CD4-positive, alpha-beta T cell (primary cell): ENCODE data around the gene ARPC1A. TPM values are rescaled to one million over a fixed set of nuclear protein-coding genes. Genes with fewer than 3 reads are reported as not detected.
"Not testable (repeated sequence)": the region's sequence is repeated elsewhere in the genome, so short reads cannot be mapped to it uniquely, and the experiment has no call there.

Experiments used
- ATAC-seq: fragments of 200-7000 bp; cut with Tn5 transposase; one replicate; pipeline ENCODE4 v1.10.0; 2022; ENCODE audit warnings: mild to moderate bottlenecking; ENCODE audit not compliant: poor library complexity
- CTCF ChIA-PET: fragments of 350-600 bp; sonication (Branson Sonifier 250); formaldehyde crosslinking; loops from one replicate; lab custom pipeline; 2021; ENCODE audit warnings: antibody characterized with exemption, inconsistent platforms; lab: Charles Lee
- POLR2A ChIA-PET: fragments of 350-600 bp; sonication (Branson Sonifier 250); formaldehyde crosslinking; loops from one replicate; lab custom pipeline; 2021; ENCODE audit warnings: antibody characterized with exemption, inconsistent platforms; lab: Charles Lee
- DNase-seq, 14 experiments: peaks; one replicate each; pipeline ENCODE4 v3.0.0-alpha.2; 2013 to 2020; ENCODE audit warnings: mixed read lengths in 2 of 14
- H3K27ac ChIP-seq, 2 donors: one replicate each; pipeline versions ENCODE4 v1.5.1 to v1.7.0; 2013; ENCODE audit warnings: low read length in 2 of 2, low read depth in 1 of 2, mild to moderate bottlenecking in 1 of 2
- H3K27me3 ChIP-seq, 2 experiments: 1 replicate in 1 of 2; 2 replicates in 1 of 2; pipeline versions ENCODE4 v1.6.1 to v1.7.0; 2013; ENCODE audit warnings: low read length in 2 of 2, control low read depth in 1 of 2, mild to moderate bottlenecking in 1 of 2, moderate library complexity in 1 of 2; ENCODE audit not compliant: insufficient read depth in 2 of 2, control insufficient read depth in 1 of 2
- H3K36me3 ChIP-seq: one replicate; pipeline ENCODE4 v1.6.1; 2013; ENCODE audit warnings: low read length, control low read depth; ENCODE audit not compliant: insufficient read depth
- H3K4me1 ChIP-seq: one replicate; pipeline ENCODE4 v1.6.1; 2013; ENCODE audit warnings: low read length, control low read depth; ENCODE audit not compliant: insufficient read depth
- H3K4me3 ChIP-seq: one replicate; pipeline ENCODE4 v1.5.1; 2013; ENCODE audit warnings: mild to moderate bottlenecking, low read length, moderate library complexity
- H3K9me3 ChIP-seq, 2 experiments: 1 replicate in 1 of 2; 2 replicates in 1 of 2; pipeline versions ENCODE4 v1.6.1 to v1.7.0; 2013; ENCODE audit warnings: low read length in 2 of 2, mild to moderate bottlenecking in 2 of 2, control low read depth in 1 of 2, moderate library complexity in 1 of 2; ENCODE audit not compliant: control insufficient read depth in 1 of 2, insufficient read depth in 1 of 2
- H3K27ac Mint-ChIP-seq: one replicate; pipeline ENCODE4 v1.8.0; 2020; ENCODE audit warnings: mixed read lengths
- H3K27me3 Mint-ChIP-seq: one replicate; pipeline ENCODE4 v1.8.0; 2021; ENCODE audit warnings: mixed read lengths
- H3K36me3 Mint-ChIP-seq: one replicate; pipeline ENCODE4 v1.8.0; 2021; ENCODE audit warnings: low read depth, mixed read lengths
- H3K4me1 Mint-ChIP-seq: one replicate; pipeline ENCODE4 v1.8.0; 2021; ENCODE audit warnings: low read depth, mixed read lengths
- H3K4me3 Mint-ChIP-seq: one replicate; pipeline ENCODE4 v1.8.0; 2020; ENCODE audit warnings: mild to moderate bottlenecking, mixed read lengths
- H3K9me3 Mint-ChIP-seq: one replicate; pipeline ENCODE4 v1.8.0; 2020; ENCODE audit warnings: mixed read lengths
- intact Hi-C, 2 experiments: fragments of 100-400 bp; cut with DNase I in 1 of 2; cut with micrococcal nuclease in 1 of 2; formaldehyde crosslinking; loops; one replicate each; pipeline versions ENCODE4 v1.15.1 to v1.9.0; 2023 to 2025; cut with DNase I, micrococcal nuclease
- total RNA-seq, 174 experiments: library from RNA in 2 of 174; stranded (reverse) in 2 of 174; gene quantifications; one replicate each; pipeline ENCODE4 v1.2.3 and lab custom pipeline; 2021 to 2026
- TF ChIP-seq, protein P1 (sequence below): fragments of 200-600 bp; IDR thresholded peaks from one replicate; pipeline ENCODE4 v1.8.0; 2022; ENCODE audit warnings: antibody characterized with exemption, mild to moderate bottlenecking

The ARPC1A gene
- total RNA-seq, 2 experiments from 2014 or later, result 25.3 to 30.4 TPM

DNA sequence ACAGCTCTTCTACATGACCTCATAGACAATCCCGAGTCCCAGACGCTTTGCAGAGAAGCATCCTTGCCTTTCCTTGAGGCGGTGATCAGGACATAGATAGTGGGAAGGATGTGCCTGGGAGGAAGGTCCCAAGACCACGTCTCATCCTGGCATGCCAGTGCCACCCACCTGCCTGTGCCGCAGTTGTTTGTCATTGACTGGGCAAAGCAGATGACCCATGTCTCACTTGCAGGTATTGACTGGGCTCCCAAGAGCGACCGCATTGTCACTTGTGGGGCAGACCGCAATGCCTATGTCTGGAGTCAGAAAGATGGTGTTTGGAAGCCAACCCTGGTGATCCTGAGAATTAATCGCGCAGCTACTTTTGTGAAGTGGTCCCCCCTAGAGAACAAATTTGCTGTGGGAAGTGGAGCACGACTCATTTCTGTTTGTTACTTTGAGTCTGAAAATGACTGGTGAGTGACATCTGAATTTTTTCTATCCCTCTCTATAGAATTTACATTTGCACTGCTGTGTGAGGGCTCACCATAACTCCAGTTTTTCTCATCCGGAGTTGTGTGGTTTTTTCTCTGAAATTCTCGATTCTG, 18.5 kb downstream of the ARPC1A start:
- Mint-ChIP-seq H3K9me3 (no peaks in the 10 kb centered on the region), H3K36me3 (peaks cover 89% of the 10 kb centered on the region), H3K27ac (no peak overlapping the region), H3K4me1 (no peaks in the 10 kb centered on the region), H3K4me3 (no peak overlapping the region), H3K27me3 (no peaks in the 10 kb centered on the region)
- no peak overlapping the region for H3K4me3 ChIP-seq
- intact Hi-C loops, result no loop called here
- H3K36me3 ChIP-seq, result peaks cover 88% of the 10 kb centered on the region
- no peak for ATAC-seq
- no peak for DNase-seq
- TF ChIP-seq, protein P1, sequence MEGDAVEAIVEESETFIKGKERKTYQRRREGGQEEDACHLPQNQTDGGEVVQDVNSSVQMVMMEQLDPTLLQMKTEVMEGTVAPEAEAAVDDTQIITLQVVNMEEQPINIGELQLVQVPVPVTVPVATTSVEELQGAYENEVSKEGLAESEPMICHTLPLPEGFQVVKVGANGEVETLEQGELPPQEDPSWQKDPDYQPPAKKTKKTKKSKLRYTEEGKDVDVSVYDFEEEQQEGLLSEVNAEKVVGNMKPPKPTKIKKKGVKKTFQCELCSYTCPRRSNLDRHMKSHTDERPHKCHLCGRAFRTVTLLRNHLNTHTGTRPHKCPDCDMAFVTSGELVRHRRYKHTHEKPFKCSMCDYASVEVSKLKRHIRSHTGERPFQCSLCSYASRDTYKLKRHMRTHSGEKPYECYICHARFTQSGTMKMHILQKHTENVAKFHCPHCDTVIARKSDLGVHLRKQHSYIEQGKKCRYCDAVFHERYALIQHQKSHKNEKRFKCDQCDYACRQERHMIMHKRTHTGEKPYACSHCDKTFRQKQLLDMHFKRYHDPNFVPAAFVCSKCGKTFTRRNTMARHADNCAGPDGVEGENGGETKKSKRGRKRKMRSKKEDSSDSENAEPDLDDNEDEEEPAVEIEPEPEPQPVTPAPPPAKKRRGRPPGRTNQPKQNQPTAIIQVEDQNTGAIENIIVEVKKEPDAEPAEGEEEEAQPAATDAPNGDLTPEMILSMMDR, result no peak
- no peaks in the 10 kb centered on the region for H3K9me3 ChIP-seq
- CTCF ChIA-PET, result no interaction called here
- H3K4me1 ChIP-seq, result no peaks in the 10 kb centered on the region
- POLR2A ChIA-PET, result interaction anchor here (0.7 kb wide), 1 partner anchor 18 kb away, joined by 3 read pairs; the partner anchor contains the start of gene ARPC1A
- no peaks in the 10 kb centered on the region for H3K27me3 ChIP-seq
- no peak overlapping the region for H3K27ac ChIP-seq

DNA sequence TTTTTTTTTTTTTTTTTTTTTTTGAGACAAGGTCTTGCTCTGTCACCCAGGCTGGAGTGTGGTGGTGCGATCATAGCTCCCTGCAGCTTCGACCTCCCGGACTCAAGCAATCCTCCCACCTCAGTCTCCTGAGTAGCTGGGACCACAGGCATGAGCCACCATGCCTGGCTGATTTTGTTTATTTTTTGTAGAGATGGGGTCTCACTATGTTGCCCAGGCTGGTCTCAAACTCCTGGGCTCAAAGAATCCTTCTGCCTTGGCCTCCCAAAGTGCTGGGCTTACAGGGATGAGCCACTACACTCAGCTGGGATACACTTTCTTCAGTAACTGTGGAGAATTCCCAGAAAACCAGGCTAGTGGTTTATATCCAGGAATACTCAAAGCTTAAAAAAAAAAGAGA, 24.9 kb downstream of the ARPC1A start:
- ATAC-seq, H3K27me3 Mint-ChIP-seq, H3K4me3 ChIP-seq, H3K4me1 Mint-ChIP-seq, H3K4me3 Mint-ChIP-seq, H3K27ac ChIP-seq, DNase-seq, H3K9me3 ChIP-seq, H3K27me3 ChIP-seq, H3K4me1 ChIP-seq, intact Hi-C loops, H3K9me3 Mint-ChIP-seq: not testable (repeated sequence)
- H3K36me3 ChIP-seq, result peaks cover 83% of the 10 kb centered on the region
- POLR2A ChIA-PET, result interaction anchor here (1.6 kb wide), 1 partner anchor 42 kb away, joined by 7 read pairs; no protein-coding TSS in a partner anchor
- CTCF ChIA-PET, result interaction anchor here (0.6 kb wide), 1 partner anchor 30 kb away, joined by 4 read pairs; no protein-coding TSS in a partner anchor
- peaks cover 83% of the 10 kb centered on the region for H3K36me3 Mint-ChIP-seq
- H3K27ac Mint-ChIP-seq, result peak overlapping the region; percentile 15

DNA sequence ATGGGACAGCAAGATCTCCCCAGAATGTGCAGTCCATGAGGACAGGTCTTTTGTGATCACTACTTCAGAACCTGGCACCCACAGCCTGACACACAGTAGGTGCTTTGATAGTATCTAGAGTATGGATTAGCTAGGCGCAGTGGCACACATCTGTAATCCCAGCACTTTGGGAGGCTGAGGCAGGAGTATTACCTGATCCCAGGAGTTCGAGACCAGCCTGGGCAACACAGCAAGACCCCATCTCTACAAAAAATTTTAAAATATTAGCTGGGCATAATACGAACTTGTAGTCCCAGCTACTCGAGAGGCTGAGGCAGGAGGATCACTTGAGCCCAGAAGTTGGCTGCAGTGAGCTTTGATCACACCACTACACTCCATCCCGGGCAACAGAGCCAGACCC, 26.5 kb downstream of the ARPC1A start:
- ATAC-seq (no peak), DNase-seq (no peak)
- no peaks in the 10 kb centered on the region for H3K27me3 ChIP-seq
- no peaks in the 10 kb centered on the region for H3K4me1 ChIP-seq
- no peak overlapping the region for H3K4me3 ChIP-seq
- intact Hi-C loops, result no loop called here
- H3K4me3 Mint-ChIP-seq, result no peak overlapping the region
- no peak overlapping the region for H3K27ac ChIP-seq
- H3K36me3 Mint-ChIP-seq, result peaks cover 83% of the 10 kb centered on the region
- TF ChIP-seq, protein P1, result no peak
- POLR2A ChIA-PET, result no interaction called here
- CTCF ChIA-PET, result interaction anchor here (0.6 kb wide), 1 partner anchor 74 kb away, joined by 9 read pairs; no protein-coding TSS in a partner anchor
- H3K36me3 ChIP-seq, result peaks cover 79% of the 10 kb centered on the region
- H3K27ac Mint-ChIP-seq, result no peak overlapping the region
- no peaks in the 10 kb centered on the region for H3K27me3 Mint-ChIP-seq
- H3K9me3 Mint-ChIP-seq, result no peaks in the 10 kb centered on the region
- H3K9me3 ChIP-seq, result no peaks in the 10 kb centered on the region
- no peaks in the 10 kb centered on the region for H3K4me1 Mint-ChIP-seq
